HFFc6 (cell line): ENCODE data around the gene COL5A2. TPM values are rescaled to one million over a fixed set of nuclear protein-coding genes. Genes with fewer than 3 reads are reported as not detected.

ENCODE experiments used
- DNase-seq: peaks from one replicate; pipeline ENCODE4 v3.0.0-alpha.2; 2018
- H3K27ac Mint-ChIP-seq: 2 replicates; pipeline ENCODE4 v1.8.0; 2020; ENCODE audit warnings: mild to moderate bottlenecking, mixed read lengths
- H3K27me3 Mint-ChIP-seq: 2 replicates; pipeline ENCODE4 v1.8.0; 2021; ENCODE audit warnings: mild to moderate bottlenecking, moderate library complexity, mixed read lengths; ENCODE audit not compliant: insufficient read depth
- H3K36me3 Mint-ChIP-seq: 2 replicates; pipeline ENCODE4 v1.8.0; 2021; ENCODE audit warnings: low read depth, mixed read lengths
- H3K4me1 Mint-ChIP-seq: 2 replicates; pipeline ENCODE4 v1.8.0; 2020; ENCODE audit warnings: low read depth, mixed read lengths
- H3K4me3 Mint-ChIP-seq: 2 replicates; pipeline ENCODE4 v1.8.0; 2020; ENCODE audit warnings: mild to moderate bottlenecking, moderate library complexity, mixed read lengths
- H3K9me3 Mint-ChIP-seq: 2 replicates; pipeline ENCODE4 v1.8.0; 2020; ENCODE audit warnings: mild to moderate bottlenecking, mixed read lengths
- CTCF ChIP-seq: fragments of 200-600 bp; sonication (generic); IDR thresholded peaks from 2 replicates; pipeline ENCODE4 v1.5.0; 2021; ENCODE audit warnings: antibody characterized with exemption, mild to moderate bottlenecking
- total RNA-seq, 6 experiments: library from RNA; stranded (reverse); fragmentation: NEBNext Ultra II Directional; extraction: Animal tissue kit (Norgen Biotek cat#: 25700); gene quantifications; 2 replicates in 1 of 6; 3 replicates in 5 of 6; pipeline ENCODE4 v1.2.3, GENCODE V29; 2021

COL5A2 gene
- total RNA-seq, 6 experiments from 2014 or later, result 265 to 388 (median 303) TPM

GRCh38 chr2:189086710-189087109 is 92.9 kb downstream of the COL5A2 start:
- peaks cover 88% of the 10 kb centered on the region for H3K36me3 Mint-ChIP-seq
- H3K4me3 Mint-ChIP-seq, result peak overlapping the region; percentile 57
- H3K9me3 Mint-ChIP-seq, result no peaks in the 10 kb centered on the region
- peak overlapping the region; percentile 77 for H3K27ac Mint-ChIP-seq
- H3K27me3 Mint-ChIP-seq, result peaks cover 2% of the 10 kb centered on the region; the same call in 1 of the 2 replicates
- peaks cover 96% of the 10 kb centered on the region for H3K4me1 Mint-ChIP-seq
- TF ChIP-seq CTCF, result no peak
- DNase-seq, result peak; percentile 63

- H3K4me3 Mint-ChIP-seq, result no peak overlapping the region; the same call in 1 of the 2 replicates
- no peak for DNase-seq
- peak overlapping the region; percentile 77 for H3K27ac Mint-ChIP-seq
- H3K9me3 Mint-ChIP-seq, result no peaks in the 10 kb centered on the region
- TF ChIP-seq CTCF, result no peak
- peaks cover 94% of the 10 kb centered on the region for H3K4me1 Mint-ChIP-seq
- peaks cover 88% of the 10 kb centered on the region for H3K36me3 Mint-ChIP-seq
- peaks cover 2% of the 10 kb centered on the region; the same call in 1 of the 2 replicates for H3K27me3 Mint-ChIP-seq
Observed at GRCh38 chr2:189086250-189086649, 93.3 kb downstream of the COL5A2 start.

- Mint-ChIP-seq H3K36me3 (peaks cover 79% of the 10 kb centered on the region), H3K4me1 (peaks cover 70% of the 10 kb centered on the region), H3K4me3 (no peak overlapping the region), H3K27ac (peak overlapping the region; percentile 34), H3K9me3 (no peaks in the 10 kb centered on the region), H3K27me3 (peaks cover 2% of the 10 kb centered on the region; the same call in 1 of the 2 replicates)
- TF ChIP-seq CTCF, result no peak
- no peak for DNase-seq
Observed at GRCh38 chr2:189083606-189084005, 96.0 kb downstream of the COL5A2 start.

GRCh38 chr2:189083106-189083505 is 96.5 kb downstream of the COL5A2 start:
- TF ChIP-seq CTCF, result no peak
- Mint-ChIP-seq H3K27me3 (peaks cover 2% of the 10 kb centered on the region; the same call in 1 of the 2 replicates), H3K4me3 (peak overlapping the region; percentile 61), H3K27ac (peak overlapping the region; percentile 75), H3K36me3 (peaks cover 79% of the 10 kb centered on the region), H3K4me1 (peaks cover 65% of the 10 kb centered on the region), H3K9me3 (no peaks in the 10 kb centered on the region)
- DNase-seq, result no peak

GRCh38 chr2:189082376-189082975 is 97.1 kb downstream of the COL5A2 start:
- peak overlapping the region; percentile 61 for H3K4me3 Mint-ChIP-seq
- DNase-seq, result peak; percentile 64
- peaks cover 80% of the 10 kb centered on the region for H3K36me3 Mint-ChIP-seq
- peak overlapping the region; percentile 75 for H3K27ac Mint-ChIP-seq
- no peak for TF ChIP-seq CTCF
- peaks cover 60% of the 10 kb centered on the region for H3K4me1 Mint-ChIP-seq
- peaks cover 2% of the 10 kb centered on the region; the same call in 1 of the 2 replicates for H3K27me3 Mint-ChIP-seq
- H3K9me3 Mint-ChIP-seq, result no peaks in the 10 kb centered on the region
